CD4-positive, alpha-beta T cell treated with Interleukin-6 for 4 hours (primary cell): ENCODE results near the gene RFPL2.
"Not testable (repeated sequence)": the region's sequence is repeated elsewhere in the genome, so short reads cannot be mapped to it uniquely, and the experiment has no call there.

Experiments used
- DNase-seq: peaks from one replicate; pipeline ENCODE4 v3.0.0-alpha.2; 2020; ENCODE audit warnings: mixed read lengths

RFPL2 gene

GRCh38 chr22:32205974-32206773, 1.3 kb upstream of the RFPL2 start:
- no peak for DNase-seq

DNA sequence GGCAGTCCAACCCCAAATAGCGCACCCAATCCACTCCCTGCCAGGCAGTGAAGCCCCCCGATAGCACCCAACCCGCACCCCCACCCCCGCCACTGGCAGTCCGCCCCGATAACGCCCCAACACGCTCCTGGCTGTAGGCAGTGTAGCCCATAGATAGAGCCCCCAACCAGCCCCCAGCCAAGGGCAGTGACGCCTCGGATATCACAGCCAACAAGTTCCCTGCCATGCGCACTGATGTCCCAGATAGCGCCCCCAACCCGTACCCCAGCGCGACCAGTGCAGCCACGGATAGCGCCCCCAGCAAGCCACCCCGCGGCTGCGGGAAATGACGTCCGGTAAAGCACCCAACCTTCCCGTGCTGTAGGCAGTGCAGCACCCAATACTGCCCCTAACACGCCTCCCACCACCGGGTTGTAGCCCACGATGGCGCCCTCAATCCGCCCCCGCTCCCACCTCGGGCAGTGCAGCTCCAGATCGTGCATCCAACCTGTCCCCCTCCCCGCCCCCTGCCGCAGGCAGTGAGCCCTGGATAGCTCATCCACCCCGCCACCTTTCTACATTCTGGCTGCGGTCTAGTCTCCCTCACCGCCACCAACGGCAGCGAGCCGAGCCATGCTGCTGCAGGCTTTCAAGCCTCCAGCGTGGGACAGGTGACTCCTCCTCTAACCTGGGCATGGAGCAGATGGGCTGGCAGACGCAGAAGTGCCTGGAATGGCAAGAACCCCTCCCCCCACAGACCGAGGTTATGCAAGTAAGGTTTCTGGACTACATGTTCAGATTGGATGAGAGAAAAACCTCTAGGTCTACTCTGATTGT, 625 bp downstream of the RFPL2 start:
- peak; percentile 22 for DNase-seq

DNA sequence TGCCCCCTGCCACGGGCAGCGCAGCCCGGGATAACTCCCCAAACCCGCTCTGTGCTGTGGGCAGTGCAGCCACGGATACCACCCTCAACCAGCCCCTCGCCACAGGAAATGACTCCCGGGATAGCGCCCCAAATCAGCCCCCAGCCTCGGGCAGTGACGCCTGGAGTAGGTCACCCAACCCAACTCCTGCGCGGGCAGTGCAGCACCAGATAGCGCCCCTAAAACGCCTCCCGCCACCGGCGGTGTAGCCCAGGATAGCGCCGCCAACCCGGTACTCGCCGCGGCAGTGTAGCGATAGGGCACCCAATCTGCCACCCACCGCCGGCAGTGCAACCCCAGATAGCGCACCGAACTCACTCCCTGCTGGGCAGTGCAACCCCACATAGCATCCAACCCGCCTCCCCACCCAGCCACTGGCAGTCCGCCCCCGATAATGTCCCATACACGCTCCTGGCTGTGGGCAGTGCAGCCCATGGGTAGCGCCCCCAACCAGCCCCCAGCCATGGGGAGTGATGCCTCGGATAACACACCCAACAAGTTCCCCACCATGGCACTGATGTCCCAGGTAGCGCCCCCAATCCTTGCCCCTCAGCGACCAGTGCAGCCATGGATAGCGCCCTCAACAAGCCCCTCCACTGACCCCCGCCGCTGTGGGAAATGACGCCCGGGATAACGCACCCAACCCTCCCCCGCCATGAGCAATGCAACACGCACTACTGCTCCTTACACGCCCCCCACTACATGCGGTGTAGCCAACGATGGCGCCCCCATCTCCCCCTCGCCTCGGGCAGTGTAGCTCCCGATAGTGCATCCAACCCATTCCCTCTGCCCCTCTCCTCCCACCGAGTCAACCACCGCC, 1.5 kb downstream of the RFPL2 start:
- peak; percentile 16 for DNase-seq

DNA sequence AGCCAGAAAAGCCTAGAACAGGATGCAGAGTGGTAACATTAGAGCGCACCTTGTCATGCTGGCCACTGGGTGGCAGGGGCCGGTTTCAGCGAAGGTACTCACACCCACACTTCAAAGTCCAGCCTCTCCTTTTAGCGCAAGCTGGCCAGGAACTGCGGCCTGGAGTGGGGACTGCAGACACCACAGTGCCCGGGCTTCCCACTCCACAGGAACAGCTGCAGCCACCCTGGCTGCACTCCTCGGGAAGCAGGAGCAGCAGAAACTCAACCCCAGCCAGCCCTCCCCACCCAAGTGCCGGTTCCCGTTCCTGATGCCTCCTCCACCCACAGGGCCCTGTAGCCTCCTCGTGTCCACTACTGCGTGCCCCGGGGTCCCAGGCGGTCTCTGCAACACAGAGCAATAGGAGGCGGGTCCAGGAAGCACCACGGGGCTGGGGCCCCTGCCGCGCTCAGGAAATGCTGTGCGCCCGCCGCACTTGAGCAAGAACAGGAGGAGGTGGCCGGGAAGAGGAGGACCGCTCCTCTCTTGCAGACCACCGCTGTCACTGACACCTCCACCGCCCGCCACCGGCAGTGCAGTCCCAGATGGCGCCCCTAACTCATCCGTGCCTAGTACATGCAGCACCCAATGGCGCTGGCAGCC, 2.2 kb downstream of the RFPL2 start:
- peak; percentile 41 for DNase-seq

- no peak for DNase-seq
Observed at GRCh38 chr22:32202161-32202538, 2.7 kb downstream of the RFPL2 start.

DNA sequence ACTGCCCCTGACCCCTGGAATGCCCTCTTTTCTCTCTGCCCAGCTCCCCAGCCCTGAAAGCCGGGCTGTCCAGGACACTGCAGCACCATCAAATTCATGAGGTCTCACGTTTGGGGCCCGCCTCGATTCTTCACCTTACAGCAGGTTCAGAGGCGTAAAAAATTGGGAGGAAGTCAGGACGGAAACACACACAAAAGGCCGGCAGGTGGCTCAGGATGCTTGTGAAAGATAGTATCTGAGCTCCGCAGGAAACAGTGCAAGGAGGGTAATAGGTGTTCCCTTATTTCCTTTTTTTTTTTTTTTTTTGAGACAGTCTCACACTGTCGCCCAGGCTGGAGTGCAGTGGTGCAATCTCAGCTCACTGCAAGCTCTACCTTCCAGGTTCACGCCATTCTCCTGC, 4.1 kb downstream of the RFPL2 start:
- peak; percentile 50 for DNase-seq

DNA sequence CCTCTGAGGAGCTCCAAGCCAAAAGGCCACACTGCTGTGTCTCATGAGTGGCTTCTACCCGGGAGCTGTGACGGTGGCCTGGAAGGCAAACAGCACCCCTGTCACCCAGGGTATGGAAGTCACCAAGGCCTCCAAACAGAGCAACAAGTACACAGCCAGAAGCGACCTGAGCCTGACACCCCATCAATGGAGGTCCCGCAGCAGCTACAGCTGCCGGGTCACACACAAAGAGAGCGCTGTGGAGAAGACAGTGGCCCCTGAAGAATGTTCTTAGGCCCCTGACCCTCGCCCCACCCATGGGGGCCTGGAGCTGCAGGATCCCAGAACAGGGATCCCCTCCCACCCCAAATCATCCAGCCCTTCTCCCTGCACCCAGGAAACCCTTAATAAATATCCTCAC, 4.9 kb downstream of the RFPL2 start:
- DNase-seq = no peak

GRCh38 chr22:32199341-32199740, 5.5 kb downstream of the RFPL2 start:
- no peak for DNase-seq

GRCh38 chr22:32197553-32198226, 7.2 kb downstream of the RFPL2 start:
- not testable (repeated sequence) for DNase-seq

DNA sequence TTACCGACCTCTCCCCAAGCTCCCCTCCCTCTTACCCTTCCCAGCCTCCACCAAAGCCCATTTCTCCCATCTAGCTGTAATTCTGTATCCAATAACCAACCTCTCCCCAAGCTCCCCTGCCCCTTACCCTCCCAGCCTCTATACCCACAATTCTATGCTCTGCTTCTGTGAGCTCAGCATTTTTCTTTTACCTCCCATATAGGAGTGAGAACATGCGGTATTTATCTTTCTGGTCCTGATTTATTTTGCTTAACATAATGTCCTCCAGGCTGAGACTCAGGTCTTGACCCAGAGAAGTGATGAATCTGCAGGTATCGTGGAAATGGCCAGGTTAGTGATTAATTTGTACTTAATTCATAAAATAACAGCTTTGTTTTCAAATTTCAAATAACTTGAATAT, 9.0 kb downstream of the RFPL2 start:
- not testable (repeated sequence) for DNase-seq

DNA sequence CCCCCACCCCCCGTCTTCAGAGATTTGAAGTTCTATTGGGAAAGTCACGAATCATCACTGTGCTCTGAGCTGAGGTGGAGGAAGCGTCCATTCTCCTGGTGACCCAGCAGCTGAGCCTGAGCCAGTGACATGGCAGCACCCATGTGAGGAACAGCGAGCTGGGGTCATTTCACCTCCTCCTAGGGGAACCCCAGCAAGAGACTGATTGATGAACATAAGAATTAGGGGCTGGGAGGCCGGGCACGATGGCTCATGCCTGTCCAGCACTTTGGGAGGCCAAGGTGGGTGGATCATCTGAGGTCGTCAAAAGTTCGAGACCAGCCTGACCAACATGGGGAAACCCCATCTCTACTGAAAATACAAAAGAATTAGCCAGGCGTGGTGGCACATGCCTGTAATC, 11.5 kb downstream of the RFPL2 start:
- DNase-seq = not testable (repeated sequence)

GRCh38 chr22:32191021-32191420, 13.9 kb downstream of the RFPL2 start:
- DNase-seq = not testable (repeated sequence)

- no peak for DNase-seq
Observed at GRCh38 chr22:32185821-32186220, 19.1 kb downstream of the RFPL2 start.

DNA sequence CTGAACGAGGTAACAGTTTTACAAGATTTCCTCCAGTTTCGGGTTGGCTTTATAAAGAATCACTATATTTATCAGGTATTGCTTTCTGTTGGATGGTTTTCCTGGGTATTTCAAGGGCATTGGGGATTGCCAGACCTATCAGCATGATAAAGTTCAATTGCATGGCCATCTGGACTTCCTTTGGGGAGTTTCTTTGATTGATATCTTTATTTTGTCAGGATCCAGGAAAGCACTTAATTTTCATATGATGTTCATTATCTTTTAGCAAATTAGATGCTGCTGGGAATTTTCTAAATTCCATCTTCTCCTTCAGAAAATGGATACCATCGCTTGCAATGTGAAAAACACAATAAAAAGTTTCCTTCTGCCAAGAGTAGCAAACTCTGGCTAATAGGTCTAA, 21.2 kb downstream of the RFPL2 start:
- no peak for DNase-seq

- no peak for DNase-seq
Observed at GRCh38 chr22:32181043-32181442, 23.8 kb downstream of the RFPL2 start.

GRCh38 chr22:32177221-32177765, 27.6 kb downstream of the RFPL2 start:
- DNase-seq = no peak

DNA sequence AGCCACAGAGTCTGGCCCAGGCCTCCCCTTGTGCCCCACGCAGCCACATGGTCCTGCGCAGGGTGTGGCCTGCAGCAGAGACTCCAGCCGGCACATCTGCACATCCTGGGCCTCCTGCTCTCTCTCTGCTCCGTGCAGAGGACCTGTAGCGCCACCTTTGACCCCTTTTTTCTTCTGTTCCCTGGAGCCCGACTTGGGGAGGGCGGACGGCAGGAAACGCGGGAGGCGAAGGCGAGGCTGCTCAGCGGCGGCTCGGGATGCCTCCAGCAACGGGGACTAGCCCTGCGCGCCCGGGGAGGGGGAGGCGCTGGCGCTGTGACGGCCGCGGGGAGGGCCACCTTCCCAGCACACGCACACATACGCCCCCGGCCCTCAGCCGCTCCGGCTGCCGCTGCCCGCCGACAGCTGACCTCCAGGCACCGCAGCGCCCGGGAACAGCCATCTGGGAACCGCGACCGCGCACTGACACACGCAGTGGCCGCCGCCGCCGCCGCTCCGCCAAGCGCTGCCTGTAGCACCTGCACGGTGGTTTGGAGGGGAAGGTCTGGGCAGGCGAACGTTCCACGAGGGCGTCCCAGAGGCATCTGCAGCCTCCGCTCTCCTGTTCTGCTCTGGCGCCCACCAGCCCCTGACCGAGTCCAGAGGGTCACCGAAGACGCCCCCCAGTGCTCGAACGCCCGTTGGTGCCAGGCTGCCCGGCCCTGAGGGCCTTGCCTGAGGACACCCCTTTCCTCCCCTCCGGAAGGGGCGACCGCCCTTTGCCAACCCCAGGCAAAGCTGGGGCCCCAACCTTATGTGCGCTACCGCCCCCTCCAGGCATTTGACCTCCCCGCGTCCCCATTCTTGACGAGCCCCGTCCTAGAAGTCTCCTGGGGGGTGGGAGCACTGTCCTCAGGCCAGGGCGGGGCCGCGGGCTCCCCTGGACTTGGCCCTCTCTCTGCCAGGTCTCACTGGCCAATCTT, 28.9 kb downstream of the RFPL2 start:
- no peak for DNase-seq

GRCh38 chr22:32175115-32175514, 29.8 kb downstream of the RFPL2 start:
- DNase-seq = no peak

- DNase-seq = no peak
Observed at GRCh38 chr22:32165681-32166080, 39.2 kb downstream of the RFPL2 start.

GRCh38 chr22:32164075-32164860, 40.6 kb downstream of the RFPL2 start:
- DNase-seq = no peak
